Endothelial cell of umbilical vein (primary cell): Measurements from ENCODE around the gene SELENOM. TPM values are rescaled to one million over a fixed set of nuclear protein-coding genes. Genes with fewer than 3 reads are reported as not detected.
A peak's percentile ranks its signal among the peaks of the same experiment; 100 is the strongest.

Experiments
- BruUV-seq: library from RNA; stranded (reverse); fragments of 400-500 nt; replicated peaks from 2 replicates; lab custom pipeline; 2021; lab: Mats Ljungman, UMichigan
- CTCF ChIA-PET: fragments of 300-600, 350-600 bp; sonication (Branson Sonifier 250); formaldehyde crosslinking; loops from one replicate; lab custom pipeline; 2021; ENCODE audit warnings: antibody characterized with exemption, inconsistent platforms; lab: Charles Lee
- POLR2A ChIA-PET: fragments of 300-600, 350-600 bp; sonication (Branson Sonifier 250); formaldehyde crosslinking; loops from one replicate; lab custom pipeline; 2021; ENCODE audit warnings: antibody characterized with exemption, inconsistent platforms; lab: Charles Lee
- DNase-seq: peaks from one replicate; pipeline ENCODE4 v3.0.0-alpha.2; 2011; ENCODE audit warnings: low read depth, low spot score
- FAIRE-seq: peaks from 2 replicates; lab custom pipeline; 2011; peaks lifted over from hg19 to GRCh38; lab: Jason Lieb, UNC
- H2AFZ ChIP-seq: 2 replicates; pipeline ENCODE4 v1.6.0; 2012; ENCODE audit warnings: low read depth, low read length, control low read depth, inconsistent platforms
- H3K27ac ChIP-seq: 2 replicates; pipeline ENCODE4 v1.5.1; 2011; ENCODE audit warnings: low read depth, mild to moderate bottlenecking, control low read depth, low read length, moderate library complexity; ENCODE audit not compliant: insufficient read depth
- H3K27me3 ChIP-seq, 2 experiments: 2 replicates each; pipeline versions ENCODE4 v1.6.0 to v1.6.1; 2011; ENCODE audit warnings: low read length in 2 of 2, mixed read lengths in 1 of 2; ENCODE audit not compliant: control insufficient read depth in 2 of 2, insufficient read depth in 2 of 2
- H3K36me3 ChIP-seq, 2 experiments: 2 replicates in 1 of 2; 3 replicates in 1 of 2; pipeline ENCODE4 v1.5.1; 2011; ENCODE audit warnings: low read length in 2 of 2, mild to moderate bottlenecking in 1 of 2, moderate library complexity in 1 of 2; ENCODE audit not compliant: control insufficient read depth in 2 of 2, insufficient read depth in 2 of 2; ENCODE audit errors: extremely low read depth in 1 of 2
- H3K4me1 ChIP-seq: 3 replicates; pipeline ENCODE4 v1.5.1; 2011; ENCODE audit warnings: mild to moderate bottlenecking, low read length; ENCODE audit not compliant: control insufficient read depth, insufficient read depth; ENCODE audit errors: extremely low read depth
- H3K4me2 ChIP-seq: 2 replicates; pipeline ENCODE4 v1.6.1; 2011; ENCODE audit warnings: low read length, control low read depth, mixed read lengths; ENCODE audit not compliant: insufficient read depth
- H3K4me3 ChIP-seq, 3 experiments: fragments of 200-600 bp in 1 of 3; sonication (generic), shearing (Covaris generic) in 1 of 3; replicated peaks in 1 of 3; 2 replicates each; pipeline ENCODE4 v1.5.1; 2011 to 2016; ENCODE audit warnings: control low read depth in 3 of 3, low read length in 3 of 3, mild to moderate bottlenecking in 2 of 3, inconsistent platforms in 1 of 3, low read depth in 1 of 3, moderate library complexity in 1 of 3; ENCODE audit not compliant: insufficient read depth in 1 of 3
- H3K79me2 ChIP-seq: 2 replicates; pipeline ENCODE4 v1.6.0; 2012; ENCODE audit warnings: low read length, inconsistent platforms; ENCODE audit not compliant: control insufficient read depth, insufficient read depth
- H3K9ac ChIP-seq: replicated peaks from 2 replicates; pipeline ENCODE3; 2011; ENCODE audit warnings: low read length, control low read depth; ENCODE audit not compliant: insufficient read depth; ENCODE audit errors: extremely low read depth
- H3K9me1 ChIP-seq: replicated peaks from 3 replicates; pipeline ENCODE4 v1.6.0; 2011; ENCODE audit warnings: mild to moderate bottlenecking, low read length; ENCODE audit not compliant: control insufficient read depth, insufficient read depth; ENCODE audit errors: extremely low read depth
- H3K9me3 ChIP-seq: replicated peaks from 2 replicates; pipeline ENCODE4 v1.5.1; 2012; ENCODE audit warnings: low read length, inconsistent platforms; ENCODE audit not compliant: control insufficient read depth, insufficient read depth
- H4K20me1 ChIP-seq: replicated peaks from 2 replicates; pipeline ENCODE3; 2011; ENCODE audit warnings: mild to moderate bottlenecking, low read length; ENCODE audit not compliant: control insufficient read depth, insufficient read depth; ENCODE audit errors: extremely low read depth
- EZH2 ChIP-seq: IDR thresholded peaks from 2 replicates; pipeline ENCODE4 v1.6.1; 2012; ENCODE audit warnings: borderline replicate concordance, low read depth, mild to moderate bottlenecking, moderate library complexity, low read length, inconsistent platforms; ENCODE audit not compliant: severe bottlenecking
- FOS ChIP-seq: IDR thresholded peaks from 2 replicates; pipeline ENCODE4 v1.6.1; 2011; ENCODE audit warnings: mild to moderate bottlenecking, low read length, moderate library complexity, borderline replicate concordance; ENCODE audit not compliant: insufficient read depth
- GATA2 ChIP-seq: IDR thresholded peaks from 2 replicates; pipeline ENCODE4 v1.7.0; 2011; ENCODE audit warnings: low read depth, mild to moderate bottlenecking, moderate library complexity, mixed read lengths, low read length; ENCODE audit not compliant: insufficient read length, insufficient read depth
- JUN ChIP-seq: IDR thresholded peaks from 2 replicates; pipeline ENCODE4 v1.6.1; 2011; ENCODE audit warnings: borderline replicate concordance, low read depth; ENCODE audit not compliant: insufficient read length, insufficient read depth
- MYC ChIP-seq: IDR thresholded peaks from one replicate; pipeline ENCODE4 v1.6.1; 2011; ENCODE audit warnings: mild to moderate bottlenecking, low read depth, low read length
- POLR2A ChIP-seq: IDR thresholded peaks from 2 replicates; pipeline ENCODE4 v1.6.1; 2012; ENCODE audit warnings: low read depth, mild to moderate bottlenecking, control low read depth, low read length
- POLR2AphosphoS5 ChIP-seq: IDR thresholded peaks from 2 replicates; pipeline ENCODE4 v1.6.1; 2012; ENCODE audit warnings: low read depth, mild to moderate bottlenecking, control low read depth, low read length, moderate library complexity; ENCODE audit not compliant: insufficient read depth
- dilution Hi-C: fragments of 300-500 bp; cut with MboI; formaldehyde crosslinking; loops from one replicate; pipeline ENCODE4 v1.15.0; 2019; ENCODE audit warnings: low sequenced_read_pairs; ENCODE audit not compliant: extremely low pct_ligation_motif_present
- intact Hi-C: fragments of 100-400 bp; cut with micrococcal nuclease; formaldehyde crosslinking; loops from one replicate; pipeline ENCODE4 v1.10.0; 2022
- polyA plus RNA-seq, 4 experiments: library from polyadenylated mRNA; depleted of rRNA in 3 of 4; stranded (reverse) in 3 of 4; unstranded in 1 of 4; fragments of >200 nt; gene quantifications; 2 replicates each; pipeline versions ENCODE4 v1.2.1 to v1.2.3, GENCODE V29; 2011 to 2012; ENCODE audit warnings: missing spikeins in 1 of 4
- total RNA-seq: library from RNA; stranded (reverse); gene quantifications from 2 replicates; pipeline ENCODE4 v1.2.3, GENCODE V29; 2021
- TF ChIP-seq, protein P1 (sequence below), 2 donors: IDR thresholded peaks; 1 replicate in 1 of 2; 2 replicates in 1 of 2; pipeline ENCODE4 v1.5.1; 2011; ENCODE audit warnings: low read length in 2 of 2, mild to moderate bottlenecking in 2 of 2, moderate library complexity in 2 of 2, control low read depth in 1 of 2, inconsistent platforms in 1 of 2, low read depth in 1 of 2; ENCODE audit not compliant: insufficient read depth in 1 of 2; ENCODE audit errors: extremely low read depth in 1 of 2
- TF ChIP-seq, protein P2 (sequence below): IDR thresholded peaks from 2 replicates; pipeline ENCODE4 v1.6.1; 2011; ENCODE audit not compliant: insufficient read depth, insufficient read length

Gene SELENOM
- total and polyA plus RNA-seq, 2 donors (not counting 3 experiments of a cell fraction or from before 2014, with no cell fraction given), result 29.6 to 87.1 TPM

DNA sequence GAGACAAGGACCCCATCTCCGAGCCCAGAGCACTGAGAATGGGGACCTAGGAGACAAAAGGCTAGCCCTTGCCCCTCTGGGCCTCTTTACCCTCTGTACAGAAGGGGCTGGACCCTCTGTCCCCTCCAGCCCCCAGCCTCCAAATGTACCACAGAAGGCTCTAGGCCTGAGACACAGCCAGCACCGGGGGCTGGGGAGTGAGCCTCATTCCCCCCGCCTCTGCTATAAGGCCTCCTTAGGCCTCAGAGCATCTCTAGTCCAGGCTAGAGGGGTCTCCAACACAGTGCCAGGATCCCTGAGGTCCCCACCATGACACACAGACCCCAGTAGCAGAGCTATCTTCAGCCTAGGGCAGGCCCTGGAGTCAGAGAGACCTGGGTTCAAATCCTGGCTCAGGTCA lies 21.4 kb downstream of the SELENOM start:
- H3K4me3 ChIP-seq, result peak overlapping the region in 1 of 3 experiments; percentile 71
- H2AFZ ChIP-seq, result no peak overlapping the region
- no peaks in the 10 kb centered on the region for H3K9me3 ChIP-seq
- FAIRE-seq (no peak), DNase-seq (no peak)
- H3K27ac ChIP-seq, result peak overlapping the region; percentile 78
- no peaks in the 10 kb centered on the region for H3K9me1 ChIP-seq
- ChIA-PET POLR2A (interaction anchor here (2.5 kb wide), 1 partner anchor 117 kb away, joined by 24 read pairs; the partner anchor contains the start of genes MORC2 and TUG1), CTCF (interaction anchor here (1.0 to 5.4 kb wide), 12 partner anchors 9 to 323 kb away, joined by 3 to 150 read pairs (median 15); partner anchors contain the start of genes PLA2G3 and SELENOM)
- H3K9ac ChIP-seq, result peak overlapping the region; percentile 76
- intact Hi-C loops (loop anchor here (1.0 kb wide), 2 partner anchors 138 to 323 kb away; no protein-coding TSS in a partner anchor), dilution Hi-C loops (no loop called here)
- H3K27me3 ChIP-seq, result no peaks in the 10 kb centered on the region
- TF ChIP-seq EZH2 (no peak), POLR2A (no peak), MYC (no peak), FOS (no peak), POLR2AphosphoS5 (no peak), GATA2 (no peak), JUN (no peak)
- TF ChIP-seq, protein P1, sequence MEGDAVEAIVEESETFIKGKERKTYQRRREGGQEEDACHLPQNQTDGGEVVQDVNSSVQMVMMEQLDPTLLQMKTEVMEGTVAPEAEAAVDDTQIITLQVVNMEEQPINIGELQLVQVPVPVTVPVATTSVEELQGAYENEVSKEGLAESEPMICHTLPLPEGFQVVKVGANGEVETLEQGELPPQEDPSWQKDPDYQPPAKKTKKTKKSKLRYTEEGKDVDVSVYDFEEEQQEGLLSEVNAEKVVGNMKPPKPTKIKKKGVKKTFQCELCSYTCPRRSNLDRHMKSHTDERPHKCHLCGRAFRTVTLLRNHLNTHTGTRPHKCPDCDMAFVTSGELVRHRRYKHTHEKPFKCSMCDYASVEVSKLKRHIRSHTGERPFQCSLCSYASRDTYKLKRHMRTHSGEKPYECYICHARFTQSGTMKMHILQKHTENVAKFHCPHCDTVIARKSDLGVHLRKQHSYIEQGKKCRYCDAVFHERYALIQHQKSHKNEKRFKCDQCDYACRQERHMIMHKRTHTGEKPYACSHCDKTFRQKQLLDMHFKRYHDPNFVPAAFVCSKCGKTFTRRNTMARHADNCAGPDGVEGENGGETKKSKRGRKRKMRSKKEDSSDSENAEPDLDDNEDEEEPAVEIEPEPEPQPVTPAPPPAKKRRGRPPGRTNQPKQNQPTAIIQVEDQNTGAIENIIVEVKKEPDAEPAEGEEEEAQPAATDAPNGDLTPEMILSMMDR (IDR thresholded peaks at IDR 0.05; ENCODE audit: extremely low read depth in 1 of 2, insufficient read depth in 1 of 2, low read depth in 1 of 2, low read length in 2 of 2), result no peak
- TF ChIP-seq, protein P2, sequence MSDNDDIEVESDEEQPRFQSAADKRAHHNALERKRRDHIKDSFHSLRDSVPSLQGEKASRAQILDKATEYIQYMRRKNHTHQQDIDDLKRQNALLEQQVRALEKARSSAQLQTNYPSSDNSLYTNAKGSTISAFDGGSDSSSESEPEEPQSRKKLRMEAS, result no peak
- H3K36me3 ChIP-seq, result peaks cover 18 to 35% of the 10 kb centered on the region in 2 experiments
- H3K4me1 ChIP-seq, result peaks cover 29% of the 10 kb centered on the region
- H3K79me2 ChIP-seq, result peaks cover 80% of the 10 kb centered on the region
- no peaks in the 10 kb centered on the region for H4K20me1 ChIP-seq
- H3K4me2 ChIP-seq, result peak overlapping the region; percentile 74
- BruUV-seq, result no TSS peak
